ENCODE results near the gene SRPK2. TPM values are rescaled to one million over a fixed set of nuclear protein-coding genes. Genes with fewer than 3 reads are reported as not detected.

Gene SRPK2
- total and polyA plus RNA-seq, 2 of the 13 experiments (the other 11 are each of a cell fraction or from before 2014, with no cell fraction given): 10.1 to 22.3 TPM

DNA sequence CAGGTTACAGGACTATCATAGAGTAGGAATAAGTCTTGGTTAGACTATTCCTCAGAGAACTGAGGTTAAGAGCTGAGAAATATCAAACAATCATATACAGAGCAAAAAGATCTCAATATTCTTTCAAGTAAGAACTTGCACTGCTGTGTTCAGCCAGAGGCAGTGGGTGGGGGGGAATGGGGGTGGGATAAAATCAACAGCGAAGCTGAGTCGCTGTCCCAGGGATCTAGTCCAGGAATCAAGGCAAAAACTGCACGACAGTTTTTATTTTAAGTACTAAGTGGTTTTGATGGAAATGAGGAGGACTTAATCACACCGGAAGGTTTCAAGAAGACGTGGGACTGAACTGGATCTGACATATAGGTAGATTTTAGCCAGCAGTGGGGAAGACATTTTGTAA is 159.1 kb downstream of the SRPK2 start:
- no peaks in the 10 kb centered on the region for H4K20me1 ChIP-seq (ENCODE audit: insufficient read depth, low read length)
- in situ Hi-C loops (cut with HindIII; ENCODE audit: extremely low pct_ligation_motif_present, low pct_unique_long_range_greater_than_20kb) (no loop called here), intact Hi-C loops (cut with micrococcal nuclease; ENCODE audit: unreplicated experiment) (no loop called here)
- no peak overlapping the region for H3K4me2 ChIP-seq (ENCODE audit: low read depth, low read length)
- no peaks in the 10 kb centered on the region for H3K36me3 ChIP-seq (replicated peaks in 1 of 2; ENCODE audit: control insufficient read depth in 1 of 2, insufficient read depth in 2 of 2, low read length in 2 of 2)
- no peak overlapping the region for H3K4me3 ChIP-seq (replicated peaks in 1 of 3; ENCODE audit: insufficient read depth in 1 of 3, low read depth in 2 of 3, low read length in 3 of 3)
- POLR2A ChIA-PET: no interaction called here
- TF ChIP-seq MYNN (CRISPR knock-in tag; IDR thresholded peaks at IDR 0.05; ENCODE audit: low read depth) (no peak), ZBTB14 (CRISPR knock-in tag; IDR thresholded peaks at IDR 0.05) (no peak), ZNF446 (CRISPR knock-in tag; IDR thresholded peaks at IDR 0.05) (no peak), FOXA1 (IDR thresholded peaks at IDR 0.05) (no peak), FOXA1 (CRISPR knock-in tag; IDR thresholded peaks at IDR 0.05) (no peak), GMEB1 (CRISPR knock-in tag; IDR thresholded peaks at IDR 0.05; ENCODE audit: borderline replicate concordance) (no peak), GPN1 (CRISPR knock-in tag; IDR thresholded peaks at IDR 0.05; ENCODE audit: borderline replicate concordance) (no peak), SRSF9 (IDR thresholded peaks at IDR 0.05; ENCODE audit: borderline replicate concordance, insufficient read depth, low read depth, low read length, poor library complexity, severe bottlenecking) (no peak), ZNF367 (CRISPR knock-in tag; IDR thresholded peaks at IDR 0.05; ENCODE audit: borderline replicate concordance) (no peak), FOSL1 (CRISPR knock-in tag; IDR thresholded peaks at IDR 0.05; ENCODE audit: borderline replicate concordance) (no peak), HNF4G (IDR thresholded peaks at IDR 0.05; ENCODE audit: borderline replicate concordance, low read depth, low read length) (no peak), HNF4G (CRISPR knock-in tag; IDR thresholded peaks at IDR 0.05; ENCODE audit: borderline replicate concordance, low read depth) (no peak), ZNF639 (CRISPR knock-in tag; conservative IDR thresholded peaks at IDR 0.05) (no peak), HOXA9 (CRISPR knock-in tag; IDR thresholded peaks at IDR 0.05; ENCODE audit: borderline replicate concordance) (no peak)
- TF ChIP-seq, protein P1, sequence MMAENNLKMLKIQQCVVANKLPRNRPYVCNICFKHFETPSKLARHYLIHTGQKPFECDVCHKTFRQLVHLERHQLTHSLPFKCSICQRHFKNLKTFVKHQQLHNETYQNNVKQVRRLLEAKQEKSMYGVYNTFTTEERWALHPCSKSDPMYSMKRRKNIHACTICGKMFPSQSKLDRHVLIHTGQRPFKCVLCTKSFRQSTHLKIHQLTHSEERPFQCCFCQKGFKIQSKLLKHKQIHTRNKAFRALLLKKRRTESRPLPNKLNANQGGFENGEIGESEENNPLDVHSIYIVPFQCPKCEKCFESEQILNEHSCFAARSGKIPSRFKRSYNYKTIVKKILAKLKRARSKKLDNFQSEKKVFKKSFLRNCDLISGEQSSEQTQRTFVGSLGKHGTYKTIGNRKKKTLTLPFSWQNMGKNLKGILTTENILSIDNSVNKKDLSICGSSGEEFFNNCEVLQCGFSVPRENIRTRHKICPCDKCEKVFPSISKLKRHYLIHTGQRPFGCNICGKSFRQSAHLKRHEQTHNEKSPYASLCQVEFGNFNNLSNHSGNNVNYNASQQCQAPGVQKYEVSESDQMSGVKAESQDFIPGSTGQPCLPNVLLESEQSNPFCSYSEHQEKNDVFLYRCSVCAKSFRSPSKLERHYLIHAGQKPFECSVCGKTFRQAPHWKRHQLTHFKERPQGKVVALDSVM (CRISPR knock-in tag; IDR thresholded peaks at IDR 0.05): no peak
- TF ChIP-seq, protein P2, sequence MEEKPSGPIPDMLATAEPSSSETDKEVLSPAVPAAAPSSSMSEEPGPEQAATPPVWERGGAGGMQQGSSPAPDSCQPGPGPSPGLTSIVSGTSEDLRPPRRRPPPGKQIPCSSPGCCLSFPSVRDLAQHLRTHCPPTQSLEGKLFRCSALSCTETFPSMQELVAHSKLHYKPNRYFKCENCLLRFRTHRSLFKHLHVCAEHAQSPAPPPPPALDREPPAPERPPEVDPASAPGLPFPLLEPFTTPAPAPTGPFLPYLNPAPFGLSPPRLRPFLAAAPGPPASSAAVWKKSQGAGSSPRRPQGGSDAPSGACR (CRISPR knock-in tag; IDR thresholded peaks at IDR 0.05): no peak
- H3K4me1 ChIP-seq (ENCODE audit: insufficient read depth, low read length): no peaks in the 10 kb centered on the region
- CTCF ChIA-PET (ENCODE audit: low intra/inter-chr PET ratio, low total read pairs): no interaction called here
- H3K9me3 ChIP-seq (ENCODE audit: low read length): no peaks in the 10 kb centered on the region
- no peaks in the 10 kb centered on the region for H3K27me3 ChIP-seq (ENCODE audit: control insufficient read depth in 1 of 2, insufficient read depth in 2 of 2, low read length in 2 of 2)
- no peak for ATAC-seq
- no peak overlapping the region for H2AFZ ChIP-seq (ENCODE audit: low read length)
- H3K79me2 ChIP-seq (ENCODE audit: insufficient read depth, low read length): peaks cover 3% of the 10 kb centered on the region
- 96% methylated on average over 5 of the region's 5 CpGs for WGBS (ENCODE audit: low lambda C conversion rate)
- FAIRE-seq: no peak
- no peak overlapping the region for H3K9ac ChIP-seq (ENCODE audit: insufficient read depth, low read depth, low read length)
- no peak for DNase-seq (ENCODE audit: low spot score)
- BruUV-seq (replicated peaks): no TSS peak
- H3K27ac ChIP-seq (ENCODE audit: extremely low read length, insufficient read depth, low read length): no peak overlapping the region

All from HepG2 (cell line).